Tibial nerve (tissue), 4 donors: ENCODE measurements around the gene STK38L.

Source experiments
- EP300 ChIP-seq, 2 donors: sonication (generic); formaldehyde crosslinking; IDR thresholded peaks; one replicate each; pipeline ENCODE4 v1.6.1; 2017; ENCODE audit warnings: antibody characterized with exemption in 2 of 2, mild to moderate bottlenecking in 1 of 2
- POLR2A ChIP-seq, 2 donors: fragments of 450-650 bp; IDR thresholded peaks; one replicate each; pipeline ENCODE4 v1.6.1; 2017; ENCODE audit warnings: antibody characterized with exemption in 2 of 2, mild to moderate bottlenecking in 2 of 2, moderate library complexity in 2 of 2
- TF ChIP-seq, protein P1 (sequence below), 5 experiments: fragments of 200-600 bp in 3 of 5; fragments of 450-650 bp in 2 of 5; sonication (generic) in 3 of 5; IDR thresholded peaks; one replicate each; pipeline ENCODE4 v1.5.1; 2016 to 2019; ENCODE audit warnings: antibody characterized with exemption in 5 of 5, mild to moderate bottlenecking in 3 of 5, moderate library complexity in 2 of 5

DNA sequence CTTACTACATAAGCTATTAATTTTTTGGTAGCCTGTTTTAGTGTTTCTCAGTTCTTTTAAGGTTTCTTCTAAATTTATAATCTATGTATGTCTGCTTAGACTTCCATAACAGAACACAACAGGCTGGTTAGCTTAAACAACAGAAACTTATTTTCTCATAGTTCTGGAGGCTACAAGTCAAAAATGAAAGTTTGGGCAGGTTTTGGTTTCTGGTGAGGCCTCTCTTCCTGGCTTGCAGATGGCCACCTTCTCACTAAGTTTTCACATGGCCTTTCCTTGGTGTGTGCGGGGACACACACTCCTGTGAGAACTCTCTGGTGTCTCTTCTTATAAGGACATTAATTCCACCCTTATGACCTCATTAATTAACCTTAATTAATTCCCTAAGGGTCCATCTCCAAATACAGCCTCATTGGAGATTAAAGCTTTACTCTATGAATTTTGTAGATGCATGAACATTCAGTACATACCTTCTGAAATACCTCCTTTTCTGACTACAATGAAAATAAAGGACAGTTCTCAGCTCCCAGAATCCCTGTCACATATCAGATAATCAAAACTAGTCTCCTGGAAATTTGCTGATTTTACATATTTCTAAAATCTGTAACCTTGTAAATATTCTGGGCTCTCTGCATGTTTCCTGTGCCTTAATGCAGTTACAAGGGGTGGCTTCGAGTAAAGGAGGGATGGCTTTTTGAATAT, 65.4 kb downstream of the STK38L start:
- TF ChIP-seq EP300 (IDR thresholded peaks at IDR 0.05) (no peak), POLR2A (IDR thresholded peaks at IDR 0.05) (no peak)
- TF ChIP-seq, protein P1, sequence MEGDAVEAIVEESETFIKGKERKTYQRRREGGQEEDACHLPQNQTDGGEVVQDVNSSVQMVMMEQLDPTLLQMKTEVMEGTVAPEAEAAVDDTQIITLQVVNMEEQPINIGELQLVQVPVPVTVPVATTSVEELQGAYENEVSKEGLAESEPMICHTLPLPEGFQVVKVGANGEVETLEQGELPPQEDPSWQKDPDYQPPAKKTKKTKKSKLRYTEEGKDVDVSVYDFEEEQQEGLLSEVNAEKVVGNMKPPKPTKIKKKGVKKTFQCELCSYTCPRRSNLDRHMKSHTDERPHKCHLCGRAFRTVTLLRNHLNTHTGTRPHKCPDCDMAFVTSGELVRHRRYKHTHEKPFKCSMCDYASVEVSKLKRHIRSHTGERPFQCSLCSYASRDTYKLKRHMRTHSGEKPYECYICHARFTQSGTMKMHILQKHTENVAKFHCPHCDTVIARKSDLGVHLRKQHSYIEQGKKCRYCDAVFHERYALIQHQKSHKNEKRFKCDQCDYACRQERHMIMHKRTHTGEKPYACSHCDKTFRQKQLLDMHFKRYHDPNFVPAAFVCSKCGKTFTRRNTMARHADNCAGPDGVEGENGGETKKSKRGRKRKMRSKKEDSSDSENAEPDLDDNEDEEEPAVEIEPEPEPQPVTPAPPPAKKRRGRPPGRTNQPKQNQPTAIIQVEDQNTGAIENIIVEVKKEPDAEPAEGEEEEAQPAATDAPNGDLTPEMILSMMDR (IDR thresholded peaks at IDR 0.05) = no peak
